Lower leg skin (tissue), 3 donors: ENCODE data around the gene EP300.

ENCODE experiments used
- CTCF ChIP-seq, 3 donors: fragments of 450-650 bp; IDR thresholded peaks; one replicate each; pipeline ENCODE4 v1.5.1; 2016; ENCODE audit warnings: antibody characterized with exemption in 3 of 3, mild to moderate bottlenecking in 3 of 3, moderate library complexity in 2 of 3
- POLR2A ChIP-seq, 2 donors: fragments of 450-650 bp; IDR thresholded peaks; one replicate each; pipeline ENCODE4 v1.6.1; 2016 to 2017; ENCODE audit warnings: antibody characterized with exemption in 2 of 2, mild to moderate bottlenecking in 1 of 2, moderate library complexity in 1 of 2

- TF ChIP-seq CTCF (IDR thresholded peaks at IDR 0.05) = no peak
- no peak for TF ChIP-seq POLR2A (IDR thresholded peaks at IDR 0.05)
Measured at GRCh38 chr22:41062146-41062545, 30.2 kb upstream of the EP300 start.
